MCF 10A (cell line): ENCODE measurements around the gene BCL11A. TPM values are rescaled to one million over a fixed set of nuclear protein-coding genes. Genes with fewer than 3 reads are reported as not detected.

Experiments
- BruUV-seq: library from RNA; stranded (reverse); fragments of 400-500 nt; replicated peaks from 2 replicates; lab custom pipeline; 2021; lab: Mats Ljungman, UMichigan
- CTCF ChIA-PET: fragments of 300-600 bp; sonication (Branson Sonifier 250); formaldehyde crosslinking; extraction: SDS; loops from one replicate; lab custom pipeline; 2021; ENCODE audit warnings: antibody characterized with exemption, inconsistent platforms; lab: Yijun Ruan, JAX
- POLR2A ChIA-PET: fragments of 300-600, 350-650 bp; sonication (Branson Sonifier 250); formaldehyde crosslinking; extraction: SDS; loops from one replicate; lab custom pipeline; 2020; ENCODE audit warnings: antibody characterized with exemption, inconsistent platforms; lab: Yijun Ruan, JAX
- DNase-seq: peaks from one replicate; pipeline ENCODE4 v3.0.0-alpha.2; 2018; ENCODE audit not compliant: unreplicated experiment
- H3K27ac Mint-ChIP-seq: one replicate; pipeline ENCODE4 v1.8.0; 2022; ENCODE audit warnings: mild to moderate bottlenecking, low read depth, mixed read lengths; ENCODE audit not compliant: unreplicated experiment
- H3K27me3 Mint-ChIP-seq: one replicate; pipeline ENCODE4 v1.8.0; 2022; ENCODE audit warnings: mixed read lengths; ENCODE audit not compliant: insufficient read depth, unreplicated experiment
- H3K36me3 Mint-ChIP-seq: one replicate; pipeline ENCODE4 v1.8.0; 2022; ENCODE audit warnings: mild to moderate bottlenecking, moderate library complexity, mixed read lengths; ENCODE audit not compliant: insufficient read depth, unreplicated experiment
- H3K4me1 Mint-ChIP-seq: one replicate; pipeline ENCODE4 v1.8.0; 2022; ENCODE audit warnings: mixed read lengths; ENCODE audit not compliant: insufficient read depth, unreplicated experiment
- H3K4me3 Mint-ChIP-seq: one replicate; pipeline ENCODE4 v1.8.0; 2022; ENCODE audit warnings: mild to moderate bottlenecking, moderate library complexity, mixed read lengths; ENCODE audit not compliant: unreplicated experiment
- H3K9me3 Mint-ChIP-seq: one replicate; pipeline ENCODE4 v1.8.0; 2022; ENCODE audit warnings: mixed read lengths; ENCODE audit not compliant: unreplicated experiment
- CTCF ChIP-seq: fragments of 200-600 bp; IDR thresholded peaks from one replicate; pipeline ENCODE4 v1.8.0; 2022; ENCODE audit warnings: antibody characterized with exemption, mild to moderate bottlenecking; ENCODE audit not compliant: unreplicated experiment
- intact Hi-C: fragments of 100-400 bp; cut with micrococcal nuclease; formaldehyde crosslinking; loops from 2 replicates; pipeline ENCODE4 v1.14.1; 2022
- total RNA-seq: library from RNA; stranded (reverse); gene quantifications from 2 replicates; pipeline ENCODE4 v1.2.3, GENCODE V29; 2022

BCL11A gene
- total RNA-seq, 1 experiment from 2014 or later = 5.3 TPM

DNA sequence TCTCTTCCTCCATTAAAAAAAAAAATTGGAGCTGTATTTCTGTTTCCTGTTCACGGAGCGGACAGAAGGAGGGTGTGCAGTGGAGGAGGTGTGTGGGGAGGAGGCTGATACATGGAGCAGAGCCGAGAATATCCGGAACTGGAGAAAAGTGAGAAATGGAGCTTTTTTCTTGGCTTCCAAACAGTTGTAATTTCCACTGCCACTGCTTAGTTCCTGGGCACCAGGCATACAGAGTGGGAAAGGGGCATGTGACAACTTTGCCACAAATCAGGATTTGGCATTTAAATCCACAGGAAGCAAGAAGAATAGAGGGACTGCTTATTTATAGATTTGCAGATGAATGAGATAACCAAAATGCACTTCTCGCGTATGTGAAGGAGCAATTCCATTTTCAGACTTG lies 71.2 kb downstream of the BCL11A start:
- ChIA-PET CTCF (interaction anchor here (0.5 to 1.8 kb wide), 4 partner anchors 11 to 1176 kb away, joined by 3 to 5 read pairs (median 3); no protein-coding TSS in a partner anchor), POLR2A (interaction anchor here (0.8 kb wide), 1 partner anchor 12 kb away, joined by 3 read pairs; no protein-coding TSS in a partner anchor)
- TF ChIP-seq CTCF = no peak
- intact Hi-C loops = no loop called here
- Mint-ChIP-seq H3K27me3 (no peaks in the 10 kb centered on the region), H3K36me3 (peaks cover 12% of the 10 kb centered on the region), H3K4me3 (no peak overlapping the region), H3K9me3 (no peaks in the 10 kb centered on the region), H3K4me1 (peaks cover 15% of the 10 kb centered on the region), H3K27ac (no peak overlapping the region)
- BruUV-seq = no TSS peak
- no peak for DNase-seq

DNA sequence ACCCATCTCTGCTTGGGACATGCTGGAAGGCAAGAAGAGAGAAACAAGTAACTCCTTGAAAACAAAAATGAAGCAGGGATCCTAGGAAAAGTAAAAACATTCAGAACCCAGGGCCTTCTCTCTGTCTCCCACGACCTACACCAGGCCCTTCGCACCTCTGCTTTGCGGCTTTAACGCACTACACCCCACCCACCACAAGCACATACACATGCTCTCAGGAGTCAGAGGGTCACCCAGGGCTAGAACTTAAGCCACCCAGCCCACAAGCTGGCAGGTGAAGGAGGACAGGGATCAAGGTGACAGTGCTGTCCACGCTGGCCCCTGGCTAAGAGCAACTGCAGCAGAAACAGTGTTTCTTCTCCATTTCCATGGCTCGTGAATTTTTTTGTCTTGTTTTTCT lies 72.2 kb downstream of the BCL11A start:
- no peak for TF ChIP-seq CTCF
- Mint-ChIP-seq H3K4me1 (peaks cover 15% of the 10 kb centered on the region), H3K9me3 (no peaks in the 10 kb centered on the region), H3K36me3 (peaks cover 12% of the 10 kb centered on the region), H3K4me3 (no peak overlapping the region), H3K27ac (no peak overlapping the region), H3K27me3 (no peaks in the 10 kb centered on the region)
- ChIA-PET POLR2A (no interaction called here), CTCF (interaction anchor here (1.8 kb wide), 1 partner anchor 10 kb away, joined by 3 read pairs; no protein-coding TSS in a partner anchor)
- intact Hi-C loops = no loop called here
- no TSS peak for BruUV-seq
- no peak for DNase-seq

DNA sequence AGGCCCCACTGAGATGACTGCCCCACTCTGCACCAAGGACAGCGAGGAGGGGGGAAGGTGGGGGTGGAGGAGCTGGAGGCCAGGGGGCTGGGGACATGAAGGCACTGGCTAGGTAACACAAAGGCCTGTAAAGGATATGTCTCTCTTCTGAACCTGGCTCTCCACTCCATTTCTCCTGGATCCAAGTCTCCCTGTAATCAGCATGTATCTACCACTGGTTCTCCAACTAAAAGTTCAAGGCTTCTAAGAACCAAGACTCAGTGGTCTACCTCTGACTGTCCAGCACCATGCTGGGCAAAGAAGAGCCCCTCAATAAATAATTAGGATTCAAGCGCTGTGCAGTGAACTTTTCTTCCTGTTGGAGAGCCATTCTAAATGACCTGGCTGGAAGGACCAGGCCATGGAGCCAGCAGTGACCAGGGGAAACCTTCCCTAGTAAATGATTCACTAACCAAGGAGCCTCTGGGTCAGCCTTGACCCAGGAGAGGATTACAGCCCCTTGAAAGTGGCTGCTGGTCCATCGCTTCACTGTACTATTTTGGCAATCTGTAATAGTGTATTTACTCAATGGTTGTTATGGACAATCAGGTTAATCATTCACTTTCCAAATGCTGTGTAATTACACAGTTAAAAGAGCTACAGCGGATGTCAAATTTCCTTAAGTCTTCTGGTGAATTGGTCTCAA lies 73.2 kb downstream of the BCL11A start:
- no peak overlapping the region for H3K4me3 Mint-ChIP-seq
- ChIA-PET CTCF (interaction anchor here (0.6 kb wide), 2 partner anchors 9 to 1813 kb away, joined by 3 to 4 read pairs; no protein-coding TSS in a partner anchor), POLR2A (interaction anchor here (0.8 to 1.3 kb wide), 3 partner anchors 17 to 1726 kb away, joined by 4 to 5 read pairs (median 5); no protein-coding TSS in a partner anchor)
- intact Hi-C loops = no loop called here
- BruUV-seq = no TSS peak
- no peak for TF ChIP-seq CTCF
- peaks cover 12% of the 10 kb centered on the region for H3K36me3 Mint-ChIP-seq
- H3K4me1 Mint-ChIP-seq = peaks cover 15% of the 10 kb centered on the region
- no peaks in the 10 kb centered on the region for H3K9me3 Mint-ChIP-seq
- H3K27me3 Mint-ChIP-seq = no peaks in the 10 kb centered on the region
- peak overlapping the region; percentile 33 for H3K27ac Mint-ChIP-seq
- DNase-seq = no peak

DNA sequence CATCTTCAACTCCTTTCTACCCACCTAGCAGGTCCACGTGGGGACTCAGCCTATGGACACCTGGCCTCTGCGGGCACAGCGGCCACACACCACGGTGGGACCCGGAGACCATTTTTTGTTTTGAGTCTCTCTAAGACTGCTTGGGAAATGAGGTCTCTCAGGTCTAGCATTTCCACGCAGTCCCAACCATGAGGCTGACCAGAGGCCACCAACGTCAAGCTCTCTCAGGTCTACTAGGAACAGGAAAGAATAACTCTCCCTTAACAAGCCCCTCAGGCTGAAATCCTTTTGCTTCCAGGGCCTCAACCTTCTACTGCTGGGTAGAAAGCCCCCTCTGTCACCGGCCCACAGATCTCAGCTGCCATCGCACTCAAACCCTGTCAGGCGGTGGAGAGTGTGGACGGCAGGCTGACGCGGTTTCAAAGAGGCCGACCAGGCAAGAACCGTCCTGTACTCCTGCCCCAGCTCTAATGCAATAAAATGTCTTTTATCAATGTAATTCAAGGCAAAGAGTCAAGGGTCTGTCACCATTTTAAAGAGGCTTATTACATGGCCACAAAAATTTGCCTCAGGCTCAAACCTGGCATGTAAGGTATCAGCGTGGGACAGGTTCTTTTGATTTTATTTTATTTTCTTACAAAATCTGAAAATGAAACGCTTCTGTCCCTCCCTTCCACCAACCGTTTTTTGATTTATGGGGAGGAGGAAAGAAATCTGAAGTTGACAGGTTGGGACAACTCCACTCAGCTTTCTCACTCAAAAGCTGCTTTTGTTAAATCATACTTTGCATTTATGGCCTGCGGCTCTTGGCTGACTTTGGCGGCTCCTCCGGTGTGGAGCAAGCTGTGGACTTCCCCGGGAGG lies 74.0 kb downstream of the BCL11A start:
- ChIA-PET POLR2A (interaction anchor here (0.8 to 1.3 kb wide), 4 partner anchors 18 to 1726 kb away, joined by 3 to 5 read pairs (median 4); no protein-coding TSS in a partner anchor), CTCF (interaction anchor here (0.6 kb wide), 1 partner anchor 1812 kb away, joined by 3 read pairs; no protein-coding TSS in a partner anchor)
- Mint-ChIP-seq H3K27me3 (no peaks in the 10 kb centered on the region), H3K27ac (peak overlapping the region; percentile 33), H3K36me3 (peaks cover 12% of the 10 kb centered on the region), H3K4me1 (peaks cover 15% of the 10 kb centered on the region), H3K4me3 (no peak overlapping the region), H3K9me3 (no peaks in the 10 kb centered on the region)
- DNase-seq = peak; percentile 30
- no TSS peak for BruUV-seq
- TF ChIP-seq CTCF = no peak
- intact Hi-C loops = no loop called here
